Endodermal cell (in vitro differentiated cells): Measurements from ENCODE around the gene TIMP4. TPM values are rescaled to one million over a fixed set of nuclear protein-coding genes. Genes with fewer than 3 reads are reported as not detected.

Experiments used
- DNase-seq: peaks from one replicate; pipeline ENCODE4 v3.0.0-alpha.2; 2017
- H3K27ac ChIP-seq: 2 replicates; pipeline ENCODE4 v1.5.1; 2013; ENCODE audit warnings: mild to moderate bottlenecking, low read depth, low read length, moderate library complexity
- H3K27me3 ChIP-seq: 2 replicates; pipeline ENCODE4 v1.6.1; 2013; ENCODE audit warnings: mild to moderate bottlenecking, low read length, moderate library complexity; ENCODE audit not compliant: insufficient read depth, control insufficient read depth, poor library complexity, severe bottlenecking
- H3K36me3 ChIP-seq: 2 replicates; pipeline ENCODE4 v1.7.0; 2013; ENCODE audit warnings: mild to moderate bottlenecking, low read length, moderate library complexity; ENCODE audit not compliant: control insufficient read depth, insufficient read depth
- H3K4me1 ChIP-seq: one replicate; pipeline ENCODE4 v1.7.0; 2013; ENCODE audit warnings: low read length; ENCODE audit not compliant: control insufficient read depth, insufficient read depth
- H3K4me3 ChIP-seq: 2 replicates; pipeline ENCODE4 v1.5.1; 2013; ENCODE audit warnings: mild to moderate bottlenecking, low read length, moderate library complexity
- H3K9ac ChIP-seq: 2 replicates; pipeline ENCODE4 v1.6.1; 2013; ENCODE audit warnings: mild to moderate bottlenecking, low read length, moderate library complexity; ENCODE audit not compliant: poor library complexity, severe bottlenecking; ENCODE audit errors: extremely low read depth
- H3K9me3 ChIP-seq: 2 replicates; pipeline ENCODE4 v1.6.1; 2013; ENCODE audit warnings: mild to moderate bottlenecking, low read length, moderate library complexity; ENCODE audit not compliant: control insufficient read depth
- H3K27ac Mint-ChIP-seq: 2 replicates; pipeline ENCODE4 v1.8.0; 2020; ENCODE audit warnings: mixed read lengths
- H3K27me3 Mint-ChIP-seq: 2 replicates; pipeline ENCODE4 v1.8.0; 2021; ENCODE audit warnings: mild to moderate bottlenecking, mixed read lengths; ENCODE audit not compliant: insufficient read depth
- H3K36me3 Mint-ChIP-seq: 2 replicates; pipeline ENCODE4 v1.8.0; 2020; ENCODE audit warnings: low read depth, mixed read lengths
- H3K4me1 Mint-ChIP-seq: 2 replicates; pipeline ENCODE4 v1.8.0; 2020; ENCODE audit warnings: mixed read lengths
- H3K4me3 Mint-ChIP-seq: 2 replicates; pipeline ENCODE4 v1.8.0; 2020; ENCODE audit warnings: mild to moderate bottlenecking, moderate library complexity, mixed read lengths
- H3K9me3 Mint-ChIP-seq: 2 replicates; pipeline ENCODE4 v1.8.0; 2020; ENCODE audit warnings: mild to moderate bottlenecking, mixed read lengths
- WGBS, 2 experiments: methylation state at CpG; one replicate each; pipeline versions ENCODE4 v1.1.5 to v1.1.7; 2013; ENCODE audit warnings: missing lambda C conversion rate in 2 of 2, mixed read lengths in 1 of 2; ENCODE audit not compliant: insufficient coverage in 1 of 2, insufficient read length in 1 of 2; 5-methylcytosine and 5-hydroxymethylcytosine counted together
- total RNA-seq, 2 donors: library from RNA; stranded (reverse); fragmentation: NEBNext Ultra II Directional in 1 of 2; extraction: Animal tissue kit (Norgen Biotek cat#: 25700) in 1 of 2; gene quantifications; 2 replicates in 1 of 2; 3 replicates in 1 of 2; pipeline ENCODE4 v1.2.1, GENCODE V29; 2021
- TF ChIP-seq, protein P1 (sequence below): fragments of 200-600 bp; sonication (generic); conservative IDR thresholded peaks from 2 replicates; pipeline ENCODE4 v1.5.0; 2021; ENCODE audit warnings: antibody characterized with exemption, mild to moderate bottlenecking

The TIMP4 gene
- total RNA-seq, 2 donors from 2014 or later: 4.4 TPM; not detected in 1

DNA sequence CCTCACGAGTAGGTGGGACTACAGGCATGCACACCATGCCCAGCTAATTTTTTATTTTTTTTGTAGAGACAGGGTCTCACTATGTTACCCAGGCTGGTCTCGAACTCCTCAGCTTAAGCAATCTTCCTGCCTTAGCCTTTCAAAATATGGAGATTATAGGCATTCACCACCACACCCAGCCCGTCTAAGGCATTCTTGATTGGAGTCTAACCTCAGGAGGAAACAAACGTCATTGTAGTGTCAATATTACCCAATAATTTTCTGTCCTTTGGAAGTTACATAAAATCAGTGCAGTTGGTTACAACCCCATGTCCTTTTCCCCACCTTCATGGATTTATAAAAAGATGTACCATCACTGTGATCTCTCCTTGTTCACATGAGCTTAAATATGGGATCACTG is 41.8 kb downstream of the TIMP4 start:
- Histone ChIP-seq H3K9ac (no peak overlapping the region), H3K4me3 (no peak overlapping the region), H3K36me3 (no peaks in the 10 kb centered on the region), H3K4me1 (no peaks in the 10 kb centered on the region), H3K27me3 (no peaks in the 10 kb centered on the region), H3K9me3 (no peaks in the 10 kb centered on the region), H3K27ac (no peak overlapping the region)
- no peak overlapping the region for H3K27ac Mint-ChIP-seq
- H3K4me1 Mint-ChIP-seq: no peaks in the 10 kb centered on the region
- no peak for DNase-seq
- WGBS, 2 experiments: 85 to 91% methylated on average over 4 of the region's 4 CpGs
- H3K4me3 Mint-ChIP-seq: no peak overlapping the region
- TF ChIP-seq, protein P1, sequence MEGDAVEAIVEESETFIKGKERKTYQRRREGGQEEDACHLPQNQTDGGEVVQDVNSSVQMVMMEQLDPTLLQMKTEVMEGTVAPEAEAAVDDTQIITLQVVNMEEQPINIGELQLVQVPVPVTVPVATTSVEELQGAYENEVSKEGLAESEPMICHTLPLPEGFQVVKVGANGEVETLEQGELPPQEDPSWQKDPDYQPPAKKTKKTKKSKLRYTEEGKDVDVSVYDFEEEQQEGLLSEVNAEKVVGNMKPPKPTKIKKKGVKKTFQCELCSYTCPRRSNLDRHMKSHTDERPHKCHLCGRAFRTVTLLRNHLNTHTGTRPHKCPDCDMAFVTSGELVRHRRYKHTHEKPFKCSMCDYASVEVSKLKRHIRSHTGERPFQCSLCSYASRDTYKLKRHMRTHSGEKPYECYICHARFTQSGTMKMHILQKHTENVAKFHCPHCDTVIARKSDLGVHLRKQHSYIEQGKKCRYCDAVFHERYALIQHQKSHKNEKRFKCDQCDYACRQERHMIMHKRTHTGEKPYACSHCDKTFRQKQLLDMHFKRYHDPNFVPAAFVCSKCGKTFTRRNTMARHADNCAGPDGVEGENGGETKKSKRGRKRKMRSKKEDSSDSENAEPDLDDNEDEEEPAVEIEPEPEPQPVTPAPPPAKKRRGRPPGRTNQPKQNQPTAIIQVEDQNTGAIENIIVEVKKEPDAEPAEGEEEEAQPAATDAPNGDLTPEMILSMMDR: no peak
- peaks cover under 1% of the 10 kb centered on the region for H3K36me3 Mint-ChIP-seq
- no peaks in the 10 kb centered on the region for H3K27me3 Mint-ChIP-seq
- H3K9me3 Mint-ChIP-seq: no peaks in the 10 kb centered on the region

DNA sequence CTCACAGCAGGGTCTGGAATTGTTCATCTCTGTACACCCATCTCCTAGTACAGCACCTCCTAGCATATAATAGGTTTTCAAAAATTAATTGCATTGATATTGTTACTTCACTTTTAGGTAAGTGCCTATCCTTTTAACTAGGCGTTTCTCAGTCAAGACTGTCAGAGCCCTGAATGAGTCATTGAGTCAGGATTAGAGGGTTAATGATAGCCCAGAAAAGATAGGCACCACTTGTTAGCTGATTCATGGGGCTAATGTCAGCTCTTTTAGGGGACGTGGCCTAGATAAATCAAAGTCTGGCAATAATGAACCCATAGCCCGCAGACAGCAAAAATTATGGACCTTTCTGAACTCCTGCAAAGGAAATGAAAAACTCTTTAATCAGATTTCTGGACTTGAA is 42.9 kb downstream of the TIMP4 start:
- H3K27ac Mint-ChIP-seq: no peak overlapping the region
- no peaks in the 10 kb centered on the region for H3K4me1 ChIP-seq

DNA sequence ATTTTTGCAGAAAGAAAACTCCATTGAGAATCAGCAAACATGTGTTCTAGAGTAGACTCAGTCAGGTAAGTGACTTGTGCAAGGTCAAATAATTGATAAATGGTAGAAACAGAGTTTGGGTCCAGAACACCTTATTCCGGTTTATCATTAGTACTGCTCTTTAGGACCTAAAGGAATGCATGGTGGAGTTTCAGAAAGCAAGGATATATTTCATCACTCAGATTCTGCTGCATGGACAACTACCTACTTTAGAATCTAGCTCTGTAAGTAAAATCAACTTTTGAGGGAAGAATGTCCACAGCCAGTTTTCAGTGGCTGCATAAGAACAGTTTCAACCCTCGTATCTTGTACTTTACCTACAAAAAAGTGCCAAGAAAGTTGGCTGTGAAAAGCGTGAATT is 43.6 kb downstream of the TIMP4 start:
- Histone ChIP-seq H3K4me1 (no peaks in the 10 kb centered on the region), H3K36me3 (no peaks in the 10 kb centered on the region), H3K4me3 (no peak overlapping the region), H3K27ac (no peak overlapping the region), H3K9me3 (no peaks in the 10 kb centered on the region), H3K9ac (no peak overlapping the region), H3K27me3 (no peaks in the 10 kb centered on the region)
- 86 to 94% methylated on average over 3 of the region's 3 CpGs for WGBS, 2 experiments
- Mint-ChIP-seq H3K27ac (no peak overlapping the region), H3K4me1 (no peaks in the 10 kb centered on the region), H3K36me3 (peaks cover 11% of the 10 kb centered on the region), H3K27me3 (no peaks in the 10 kb centered on the region), H3K4me3 (no peak overlapping the region), H3K9me3 (peaks cover 16% of the 10 kb centered on the region)
- DNase-seq: no peak
- TF ChIP-seq, protein P1: no peak

More for the DNA sequence above, 42.9 kb downstream of the TIMP4 start:
- no peaks in the 10 kb centered on the region for H3K27me3 Mint-ChIP-seq
- TF ChIP-seq, protein P1: no peak
- H3K4me3 Mint-ChIP-seq: no peak overlapping the region
- WGBS, 2 experiments: 91 to 92% methylated on average over 3 of the region's 3 CpGs
- Histone ChIP-seq H3K36me3 (no peaks in the 10 kb centered on the region), H3K9ac (no peak overlapping the region), H3K27ac (no peak overlapping the region), H3K4me3 (no peak overlapping the region), H3K9me3 (no peaks in the 10 kb centered on the region), H3K27me3 (no peaks in the 10 kb centered on the region)
- peaks cover 9% of the 10 kb centered on the region for H3K9me3 Mint-ChIP-seq
- H3K4me1 Mint-ChIP-seq: no peaks in the 10 kb centered on the region
- peaks cover 4% of the 10 kb centered on the region for H3K36me3 Mint-ChIP-seq
- DNase-seq: no peak
